ENCODE data around the gene VWC2.
"Not testable (repeated sequence)": the region's sequence is repeated elsewhere in the genome, so short reads cannot be mapped to it uniquely, and the experiment has no call there.

Gene VWC2

GRCh38 chr7:49787980-49788379 lies 14.5 kb downstream of the VWC2 start:
- DNase-seq, result no peak

GRCh38 chr7:49788455-49789059 lies 15.1 kb downstream of the VWC2 start:
- no peak for DNase-seq

GRCh38 chr7:49789736-49790135 lies 16.3 kb downstream of the VWC2 start:
- DNase-seq, result no peak

- DNase-seq, result no peak
Measured at GRCh38 chr7:49790209-49790608, 16.8 kb downstream of the VWC2 start.

- no peak for DNase-seq
Measured at GRCh38 chr7:49791088-49791741, 17.8 kb downstream of the VWC2 start.

GRCh38 chr7:49797987-49798660 lies 24.7 kb downstream of the VWC2 start:
- DNase-seq, result no peak

- DNase-seq, result no peak
Measured at GRCh38 chr7:49800031-49800430, 26.6 kb downstream of the VWC2 start.

GRCh38 chr7:49802600-49802999 lies 29.2 kb downstream of the VWC2 start:
- DNase-seq, result no peak

- DNase-seq, result no peak
Measured at GRCh38 chr7:49803812-49804211, 30.4 kb downstream of the VWC2 start.

- no peak for DNase-seq
Measured at GRCh38 chr7:49805371-49806007, 32.1 kb downstream of the VWC2 start.

- DNase-seq, result no peak
Measured at GRCh38 chr7:49812534-49812933, 39.1 kb downstream of the VWC2 start.

- no peak for DNase-seq
Measured at GRCh38 chr7:49817279-49817678, 43.8 kb downstream of the VWC2 start.

GRCh38 chr7:49821181-49821580 lies 47.7 kb downstream of the VWC2 start:
- no peak for DNase-seq

- no peak for DNase-seq
Measured at GRCh38 chr7:49822856-49823255, 49.4 kb downstream of the VWC2 start.

GRCh38 chr7:49823566-49823965 lies 50.1 kb downstream of the VWC2 start:
- DNase-seq, result no peak

GRCh38 chr7:49839863-49840645 lies 66.6 kb downstream of the VWC2 start:
- DNase-seq, result no peak

- no peak for DNase-seq
Measured at GRCh38 chr7:49840751-49841405, 67.4 kb downstream of the VWC2 start.

GRCh38 chr7:49845626-49846025 lies 72.2 kb downstream of the VWC2 start:
- DNase-seq, result no peak

- DNase-seq, result no peak
Measured at GRCh38 chr7:49848211-49848841, 74.9 kb downstream of the VWC2 start.

GRCh38 chr7:49850921-49851613 lies 77.6 kb downstream of the VWC2 start:
- no peak for DNase-seq

- DNase-seq, result not testable (repeated sequence)
Measured at GRCh38 chr7:49851614-49851934, 78.1 kb downstream of the VWC2 start.
